ENCODE measurements around the gene MGMT.

MGMT gene

DNA sequence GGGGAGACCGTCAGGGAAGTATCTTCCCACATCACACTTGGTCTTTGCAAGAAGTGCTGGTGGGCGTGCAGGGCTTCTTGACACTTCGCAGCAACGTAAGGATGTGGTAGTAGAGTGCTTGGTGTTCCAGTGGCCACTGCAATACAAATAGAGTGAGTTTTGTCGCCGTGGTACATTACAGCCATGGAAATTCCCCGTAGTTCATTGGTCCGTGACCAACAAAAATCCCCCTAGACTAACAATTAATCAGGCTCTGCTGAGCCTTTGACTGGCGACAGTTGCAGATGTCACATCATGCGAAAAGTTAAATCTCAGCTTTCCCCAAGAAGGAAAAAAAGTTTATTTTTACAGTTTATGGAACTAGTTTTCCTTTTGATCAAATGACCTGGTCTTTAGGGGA, 134.7 kb downstream of the MGMT start:
- no peak for DNase-seq

DNA sequence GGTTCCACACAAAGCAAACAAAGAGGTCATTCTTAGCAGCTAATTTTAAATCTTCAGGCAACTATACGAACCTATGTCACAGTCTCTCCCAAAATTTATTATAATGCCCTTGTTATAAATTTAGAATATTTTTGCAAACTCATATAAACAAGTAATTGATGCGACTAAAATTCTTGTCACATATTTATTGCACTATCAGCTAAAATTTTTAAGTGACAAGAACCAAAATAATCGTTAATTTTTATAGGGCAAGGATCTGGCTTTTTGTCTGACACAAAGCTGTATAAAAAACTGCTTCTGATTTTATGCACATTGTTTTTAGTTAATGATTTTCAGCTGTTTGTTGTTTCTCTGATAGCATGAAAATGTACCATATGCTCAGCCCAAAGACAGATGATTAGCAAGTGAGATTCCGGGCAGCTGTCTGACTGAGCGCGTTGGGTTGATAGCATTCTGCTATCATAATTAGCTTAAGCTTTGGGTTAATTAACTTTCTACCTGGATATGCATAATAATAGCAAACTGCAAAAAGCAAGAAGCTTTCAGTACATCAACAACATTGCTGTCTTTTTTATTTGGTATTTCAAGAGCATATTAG, 136.0 kb downstream of the MGMT start:
- no peak for DNase-seq

DNA sequence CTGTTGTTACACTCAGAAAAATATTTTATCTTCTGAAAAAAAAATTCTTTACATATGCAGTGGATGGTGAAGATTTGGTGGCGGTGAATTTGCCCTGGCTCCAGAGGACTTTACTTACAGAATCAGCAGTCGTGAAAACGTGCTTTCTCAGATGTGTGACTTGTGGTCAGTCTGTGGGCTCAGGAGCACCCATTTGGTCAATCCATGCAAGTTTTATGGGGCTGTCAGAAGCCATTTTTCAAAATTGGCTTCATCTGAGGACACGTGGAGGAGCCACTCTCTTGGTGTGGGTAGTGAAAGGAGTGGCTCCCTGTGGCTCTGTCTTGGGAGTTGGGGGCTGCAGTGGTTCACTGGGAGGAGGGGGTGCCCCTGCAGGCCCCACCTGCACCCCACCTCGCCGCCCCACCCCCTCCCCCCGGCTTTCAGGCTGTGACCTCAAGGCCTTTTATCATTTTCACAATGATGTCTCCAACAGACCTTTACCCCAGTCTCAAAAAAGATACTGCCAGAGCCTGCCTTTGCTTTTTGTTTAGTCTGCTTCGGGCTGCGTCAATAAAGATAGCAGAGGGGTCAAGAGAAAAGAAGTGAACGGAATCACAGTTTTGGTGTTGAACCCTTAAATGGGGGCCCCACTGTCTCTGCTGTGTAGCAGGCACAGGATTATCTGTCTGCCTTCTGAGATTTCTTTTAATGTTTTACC, 137.4 kb downstream of the MGMT start:
- DNase-seq = no peak

DNA sequence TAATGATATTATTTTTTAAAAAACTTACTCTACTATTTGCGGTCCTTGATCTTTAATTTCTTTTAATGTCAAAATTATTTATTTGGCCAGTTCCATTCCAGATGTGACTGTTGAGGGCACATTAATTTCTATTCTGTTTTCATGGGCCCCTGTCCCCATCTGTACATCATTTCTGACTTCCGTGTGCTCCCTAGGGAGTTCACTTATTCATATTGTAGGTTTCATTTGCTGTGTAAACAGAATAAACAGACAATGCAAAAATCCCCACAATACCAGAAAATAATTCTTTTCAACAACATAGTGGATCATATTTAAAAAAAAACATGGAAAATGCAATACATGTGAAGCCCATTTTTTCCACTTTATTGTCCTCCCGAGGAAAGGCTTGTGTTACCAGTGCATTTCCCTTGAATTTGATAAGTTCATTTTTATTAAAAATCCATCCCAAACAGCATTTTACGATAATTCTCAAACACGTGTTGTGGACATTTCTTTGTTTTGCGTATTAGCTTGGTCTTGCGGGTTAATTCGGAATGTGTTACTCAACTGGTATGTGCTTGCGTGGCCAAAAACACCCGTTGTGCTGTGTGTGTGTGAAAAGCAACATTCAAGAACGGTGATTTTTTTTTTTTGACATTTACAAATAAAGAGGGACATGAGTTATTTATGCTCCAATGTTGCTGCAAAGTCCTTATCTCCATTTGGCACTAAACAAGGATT, 138.4 kb downstream of the MGMT start:
- DNase-seq = no peak

DNA sequence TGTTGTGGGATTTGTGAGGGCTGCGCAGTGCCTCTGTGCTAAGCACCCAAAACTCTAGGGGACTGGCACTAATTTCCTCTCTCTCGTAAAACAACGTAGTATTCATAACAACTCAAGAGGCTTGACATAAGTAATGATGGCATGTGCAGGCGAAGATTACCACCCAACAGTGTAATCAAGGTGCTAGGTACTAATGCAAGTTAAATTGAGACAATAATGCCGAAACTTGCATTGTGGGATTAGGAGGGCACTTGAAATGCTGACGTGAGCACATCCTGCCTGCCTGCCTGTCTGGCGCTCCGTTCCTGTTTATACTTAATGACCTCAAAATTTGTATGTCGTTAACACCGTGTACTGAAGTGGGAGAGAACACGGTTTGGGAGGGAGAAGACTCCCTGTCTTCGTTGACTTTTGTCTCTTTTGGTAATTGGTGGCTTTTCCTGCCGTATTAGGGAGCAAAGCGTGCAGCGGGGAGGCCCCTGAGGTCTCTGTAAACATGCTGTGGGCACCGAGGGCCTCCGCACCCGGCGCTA, 139.0 kb downstream of the MGMT start:
- no peak for DNase-seq

DNA sequence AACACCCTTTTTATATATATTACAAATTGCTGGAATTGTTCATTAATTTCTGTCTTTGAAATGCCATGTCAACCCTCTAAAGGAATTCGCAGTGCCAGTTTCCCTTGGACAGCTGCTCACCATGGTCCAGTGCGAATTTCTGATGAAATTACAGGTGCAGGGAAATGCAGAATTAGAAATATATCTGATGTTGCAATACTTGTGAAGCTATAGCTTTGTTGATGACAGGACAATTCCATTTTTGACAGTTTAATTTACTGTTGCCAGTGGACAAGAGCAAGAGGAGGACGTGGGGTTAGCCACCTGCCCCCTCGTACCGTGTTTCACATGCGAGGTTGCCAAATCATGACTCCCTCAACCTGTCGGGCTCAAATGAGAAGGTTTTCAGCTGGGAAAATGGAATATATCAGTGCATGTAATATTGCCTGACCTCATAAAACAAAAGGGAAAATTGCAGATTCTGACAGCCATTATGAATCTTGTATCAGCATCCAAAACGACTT, 140.6 kb downstream of the MGMT start:
- no peak for DNase-seq

DNA sequence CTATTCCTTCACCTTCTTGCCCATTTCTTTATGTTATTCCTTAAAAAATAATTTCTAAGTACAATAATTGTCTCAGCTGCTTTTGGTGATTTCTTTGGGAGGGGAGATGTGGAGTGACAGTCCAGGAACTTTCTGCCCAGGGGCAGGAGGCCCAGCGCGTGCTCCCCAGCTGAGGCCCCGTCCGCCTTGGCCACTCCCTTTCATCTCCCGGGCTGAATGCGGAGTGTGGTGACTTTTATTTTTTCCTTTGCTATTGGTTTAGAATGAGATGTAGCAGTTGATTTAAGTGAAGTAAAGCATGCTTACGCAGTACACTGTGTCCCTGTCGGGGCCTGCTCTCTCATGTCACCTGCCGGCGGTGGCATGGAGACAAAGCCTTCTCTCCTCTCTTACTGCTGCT, 141.6 kb downstream of the MGMT start:
- no peak for DNase-seq

DNA sequence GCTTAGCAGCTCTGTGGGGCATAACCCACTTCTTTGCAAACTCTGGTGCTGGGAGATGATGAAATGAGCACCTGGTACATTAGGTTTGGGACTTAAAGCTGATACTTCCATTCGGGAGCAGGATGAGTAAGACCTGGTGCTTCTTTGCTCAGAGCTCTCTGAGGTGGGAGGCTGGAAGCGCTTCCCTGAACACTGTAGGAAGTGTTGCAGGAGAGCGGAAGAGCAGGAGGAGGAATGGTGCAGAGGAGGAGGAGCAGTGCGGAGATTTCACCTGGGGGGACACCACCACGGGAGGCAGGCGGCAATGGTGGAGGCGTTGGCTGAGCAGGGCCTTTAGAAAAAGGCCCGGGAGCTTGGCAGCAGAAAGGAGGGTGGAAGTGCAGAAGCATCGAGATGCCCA, 142.5 kb downstream of the MGMT start:
- DNase-seq = no peak

DNA sequence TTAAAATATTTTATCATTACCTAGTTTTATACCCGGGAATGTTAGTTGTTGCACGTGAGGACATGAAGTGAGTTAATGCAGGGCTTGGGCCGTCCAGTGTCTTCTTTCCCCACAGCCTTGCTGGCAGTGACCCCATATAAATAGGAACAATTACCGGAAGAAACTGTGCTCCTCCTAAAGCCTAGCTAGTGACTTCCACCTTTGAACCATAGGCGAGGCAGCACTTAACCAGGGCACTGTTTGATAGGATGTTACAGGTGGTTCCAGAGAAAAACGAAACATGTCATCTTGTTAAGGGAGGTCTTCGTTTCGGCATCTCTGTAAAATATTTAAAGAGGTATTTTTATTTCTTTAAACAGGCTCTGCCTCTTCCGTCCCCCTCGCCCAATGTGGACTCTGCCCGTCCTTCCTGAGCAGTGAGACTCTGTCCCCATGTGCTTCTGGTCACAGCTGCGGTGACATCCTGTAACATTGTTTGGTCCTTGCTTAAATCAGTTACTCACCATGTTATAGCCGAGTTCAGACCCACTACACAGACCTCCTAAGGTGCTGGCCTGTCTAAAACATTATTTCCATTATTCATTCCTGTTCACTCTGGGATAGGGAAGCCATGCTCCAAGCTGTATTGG, 145.6 kb downstream of the MGMT start:
- no peak for DNase-seq

DNA sequence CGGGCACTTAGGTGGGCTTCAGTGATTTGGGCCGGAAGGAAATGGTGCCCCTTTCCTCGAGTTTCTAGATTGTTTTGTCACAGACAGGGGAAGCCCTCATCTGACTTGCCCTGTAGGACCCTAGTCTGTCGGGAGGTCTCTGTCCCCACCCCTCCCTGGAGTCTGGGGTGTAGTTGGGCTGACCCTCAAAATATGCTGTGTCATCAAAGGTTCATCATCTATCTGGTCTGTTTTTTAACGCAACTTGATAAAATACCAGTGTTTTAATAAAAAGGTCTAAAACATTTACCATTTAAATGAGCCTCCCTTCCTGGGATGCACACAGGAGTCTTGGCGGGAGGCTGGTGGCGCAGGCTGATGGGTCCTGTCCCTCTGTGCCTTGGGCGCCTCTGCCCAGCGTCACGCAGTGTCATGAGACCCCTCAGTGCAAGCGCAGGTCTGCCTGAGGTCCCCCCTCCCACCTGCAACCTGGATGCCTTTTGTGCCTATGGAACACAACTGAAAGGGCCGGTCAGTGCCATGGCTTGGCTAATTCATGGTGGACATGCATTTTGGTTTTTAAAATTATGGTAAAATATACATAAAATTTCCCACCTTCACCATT, 146.4 kb downstream of the MGMT start:
- DNase-seq = no peak

DNA sequence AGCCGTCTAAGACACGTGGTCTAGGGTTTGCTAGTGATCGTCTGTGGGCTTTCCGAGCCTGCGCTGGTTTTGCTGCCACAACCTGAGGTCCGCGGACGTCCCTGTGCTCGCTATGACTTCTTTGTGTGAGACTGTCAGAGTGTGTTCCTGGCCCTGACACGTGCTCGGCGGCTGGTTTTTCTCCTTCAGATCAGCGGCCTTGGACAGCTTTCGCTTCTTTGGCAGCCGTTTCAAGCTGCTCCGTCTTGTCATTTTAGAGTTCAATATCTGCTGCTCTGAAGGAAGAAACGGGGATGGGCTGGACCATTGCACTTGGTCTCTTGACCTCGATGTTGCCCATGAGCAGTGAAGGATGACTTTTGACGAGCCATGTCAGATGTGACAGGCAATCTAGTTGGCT, 147.3 kb downstream of the MGMT start:
- no peak for DNase-seq

DNA sequence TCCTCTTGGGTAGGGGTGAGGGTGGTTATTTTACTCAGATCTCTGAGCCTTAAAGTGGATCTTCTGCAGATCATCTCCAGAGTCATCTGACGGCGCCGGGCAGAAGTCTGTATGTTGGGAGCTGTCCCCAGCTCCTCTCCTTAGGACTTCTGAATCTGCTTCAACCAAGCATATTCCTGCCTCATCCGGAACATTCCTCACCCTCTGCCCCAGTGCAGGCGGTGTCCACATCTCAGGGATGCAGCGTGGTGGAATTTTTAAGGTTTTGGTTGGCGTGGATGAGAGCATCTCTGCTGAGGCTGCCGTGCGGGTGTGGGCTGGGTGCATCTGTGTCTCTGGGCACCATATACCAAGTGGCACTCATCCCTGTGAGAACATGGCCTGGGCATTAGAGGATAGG, 148.3 kb downstream of the MGMT start:
- no peak for DNase-seq

DNA sequence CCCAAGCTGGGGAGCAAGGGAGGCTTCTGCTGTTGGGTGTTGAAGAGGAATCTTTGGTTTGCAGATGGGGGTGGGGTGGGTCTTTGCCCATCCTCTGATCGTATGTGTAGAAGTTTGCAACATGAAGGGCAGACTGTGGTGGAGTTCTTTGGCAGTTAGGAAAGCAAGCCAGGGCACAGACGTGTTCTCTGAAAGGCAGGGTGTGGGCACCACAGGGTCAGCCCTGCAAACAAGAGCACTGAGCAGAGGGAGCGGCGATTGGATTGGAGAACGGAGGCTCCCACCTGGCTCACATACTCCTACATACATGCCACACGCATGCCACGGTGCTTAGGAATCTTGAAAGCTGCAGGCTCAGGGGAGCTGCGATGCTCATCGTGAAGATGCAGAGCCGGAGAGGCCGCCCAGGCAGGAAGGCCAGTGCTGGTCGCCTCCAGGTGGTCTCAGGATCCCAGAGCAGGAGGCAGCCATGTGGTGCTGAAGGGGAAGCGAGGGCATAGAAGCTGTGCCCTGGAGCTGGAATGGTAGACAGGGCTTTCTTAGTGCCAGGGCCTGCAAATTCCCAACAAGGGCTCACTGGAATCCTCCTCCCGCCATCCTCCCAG, 149.0 kb downstream of the MGMT start:
- no peak for DNase-seq

DNA sequence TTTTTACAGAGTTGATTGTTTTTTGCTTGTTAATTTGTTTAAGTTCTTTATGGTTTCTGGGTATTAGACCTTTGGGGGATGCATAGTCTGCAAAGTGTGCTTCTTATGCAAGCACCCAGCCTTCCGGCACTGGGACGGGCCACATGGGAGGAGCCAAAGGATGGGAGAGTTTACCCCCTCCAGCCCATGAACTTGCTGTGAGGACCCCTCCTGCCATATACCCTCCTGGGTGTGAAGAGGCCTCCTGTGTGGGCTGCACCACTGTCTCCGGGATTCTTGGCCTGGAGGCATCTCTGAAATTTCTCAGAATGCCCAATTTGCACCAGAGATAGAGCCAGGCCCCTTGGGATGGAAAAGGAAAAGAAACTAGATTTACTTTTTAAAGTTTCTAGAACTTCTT, 150.7 kb downstream of the MGMT start:
- DNase-seq = no peak

DNA sequence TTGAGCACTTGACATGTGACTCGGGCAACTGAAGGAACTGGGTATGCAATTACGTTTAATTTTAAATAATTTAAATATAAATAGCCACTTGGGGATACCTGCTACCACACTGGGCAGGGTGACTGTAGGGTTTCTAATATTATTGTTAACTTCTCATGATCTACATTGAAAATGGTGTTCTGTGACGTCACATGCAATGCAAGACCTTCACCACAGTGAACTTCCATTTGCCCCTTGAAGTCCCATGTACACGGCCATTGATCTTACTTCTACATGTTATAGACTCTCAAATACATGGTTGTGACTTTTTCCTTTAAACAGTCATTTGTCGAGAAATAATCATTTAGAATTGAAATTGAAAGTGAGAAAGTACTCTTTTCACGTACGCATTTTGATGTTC, 154.0 kb downstream of the MGMT start:
- no peak for DNase-seq

DNA sequence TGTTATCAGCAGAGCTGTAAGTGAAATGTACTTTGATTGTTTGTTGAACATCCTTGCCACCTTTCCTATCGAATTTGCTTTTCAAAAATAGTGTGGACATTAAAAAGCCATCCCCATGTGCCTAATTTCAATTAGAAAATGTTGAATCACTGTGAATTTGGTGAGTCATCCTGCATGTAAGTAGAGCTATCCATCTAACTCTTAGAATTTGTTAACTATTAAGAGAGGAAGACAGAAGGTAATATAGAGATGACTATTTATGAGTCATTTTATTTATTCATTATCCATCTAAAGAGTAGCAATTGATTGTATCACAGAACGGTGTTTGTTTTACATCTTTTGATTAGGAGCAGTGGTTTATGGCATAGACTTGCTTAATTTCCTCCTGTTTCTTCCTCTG, 154.7 kb downstream of the MGMT start:
- DNase-seq = no peak

DNA sequence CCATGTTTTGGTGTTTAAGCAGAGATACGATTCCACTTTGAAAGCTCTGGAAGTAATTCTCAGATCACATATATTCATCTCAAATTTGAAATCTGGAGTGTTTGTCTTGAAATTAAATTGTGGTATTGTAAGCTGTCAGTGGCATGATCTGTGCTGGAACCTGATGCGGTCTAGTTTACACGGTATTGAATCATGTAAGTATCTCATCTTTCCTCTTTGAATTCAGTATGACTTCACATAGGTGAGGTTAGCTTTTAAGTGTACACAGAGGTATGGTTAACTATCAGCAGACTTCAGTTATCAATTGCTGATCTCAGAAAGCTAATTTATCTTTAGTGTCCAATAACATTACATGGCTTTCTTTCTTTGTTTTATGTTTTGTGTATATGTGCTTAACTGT, 155.2 kb downstream of the MGMT start:
- DNase-seq = no peak

DNA sequence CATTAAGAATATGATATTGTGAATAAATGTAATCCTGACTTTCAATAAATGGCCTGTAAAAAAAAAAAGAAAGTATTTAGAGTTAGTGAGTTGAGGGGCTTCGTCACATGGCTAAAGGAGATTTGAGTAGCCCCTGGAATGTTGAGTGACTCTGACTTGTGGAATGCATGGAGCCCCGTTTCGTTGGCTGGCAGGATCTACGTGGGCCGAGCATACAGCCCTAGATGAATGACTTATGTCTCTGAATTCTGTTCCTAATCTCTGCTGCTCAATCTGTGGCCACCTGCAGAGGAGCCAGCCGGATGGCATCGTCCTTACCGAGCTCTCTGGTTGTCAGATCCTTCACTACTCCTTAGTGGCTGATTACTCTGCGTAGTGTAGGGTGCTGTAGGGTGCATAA, 155.7 kb downstream of the MGMT start:
- no peak for DNase-seq

DNA sequence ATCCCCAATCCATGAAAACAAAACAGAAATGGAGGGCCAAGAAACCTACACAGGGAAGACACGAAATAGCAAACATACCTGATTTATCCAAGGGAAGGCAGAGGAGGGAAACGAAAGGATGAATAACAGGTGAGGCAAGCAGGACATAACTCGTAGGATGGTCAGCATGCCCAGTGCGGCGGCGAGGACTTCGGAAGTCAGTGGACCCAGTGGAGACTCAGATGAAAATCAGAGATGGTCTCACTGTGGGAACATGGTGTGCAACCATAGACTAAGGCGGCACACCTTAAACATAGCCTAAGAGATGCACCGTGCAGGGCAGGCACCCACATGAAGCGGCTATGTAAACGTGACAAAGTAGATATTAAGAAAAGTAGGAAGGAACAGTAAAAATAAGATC, 157.5 kb downstream of the MGMT start:
- DNase-seq = no peak

DNA sequence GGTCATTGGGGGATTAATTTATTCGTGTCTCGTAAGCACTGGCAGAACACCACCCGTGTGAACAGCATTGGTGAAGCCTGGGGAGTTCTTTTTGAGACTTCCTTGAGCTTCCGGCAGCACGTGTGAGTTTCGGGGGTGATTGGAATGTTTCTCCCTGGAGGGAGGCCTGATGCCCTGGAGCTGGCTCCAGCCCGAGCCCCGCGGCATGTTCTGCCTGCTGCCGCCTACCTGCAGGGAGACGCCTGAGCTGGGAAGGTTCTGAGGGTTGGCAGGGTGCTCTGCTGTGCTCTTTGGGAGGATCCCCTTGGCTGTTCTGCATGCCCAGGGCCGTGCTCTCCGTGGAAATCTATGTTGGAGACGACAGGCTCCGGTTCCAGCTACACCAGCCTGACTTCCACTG, 159.3 kb downstream of the MGMT start:
- DNase-seq = no peak

DNA sequence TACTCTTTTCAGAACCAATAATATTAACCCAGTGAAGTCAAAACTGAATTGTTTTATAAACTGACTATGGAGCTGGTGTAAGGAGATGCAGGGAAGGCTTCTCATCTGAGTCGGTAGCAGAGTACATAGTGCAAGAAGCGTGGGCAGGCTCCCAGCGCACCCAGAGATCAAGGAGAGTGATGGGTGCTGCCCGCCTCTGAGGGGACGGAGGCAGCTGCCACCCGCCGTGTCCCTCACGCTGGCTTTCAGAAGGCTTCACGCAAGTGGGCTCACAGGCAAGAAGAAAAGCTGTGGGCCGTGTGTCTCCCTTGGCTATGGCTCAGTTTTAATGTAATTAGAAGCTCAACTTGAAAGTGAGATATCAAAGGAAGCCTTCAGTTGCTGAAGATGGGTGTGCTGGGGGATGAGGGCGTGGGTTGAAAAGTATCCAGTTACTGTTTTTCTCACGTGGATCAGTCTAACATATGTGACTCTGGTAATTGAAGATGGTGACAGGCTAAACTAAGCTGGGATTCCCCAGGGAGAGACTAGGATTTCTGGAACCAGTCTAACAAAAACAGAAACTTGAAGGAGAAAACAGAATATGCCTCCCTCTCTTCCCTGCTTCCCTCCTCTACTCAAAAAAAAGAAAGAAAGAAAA, 159.9 kb downstream of the MGMT start:
- DNase-seq = no peak

DNA sequence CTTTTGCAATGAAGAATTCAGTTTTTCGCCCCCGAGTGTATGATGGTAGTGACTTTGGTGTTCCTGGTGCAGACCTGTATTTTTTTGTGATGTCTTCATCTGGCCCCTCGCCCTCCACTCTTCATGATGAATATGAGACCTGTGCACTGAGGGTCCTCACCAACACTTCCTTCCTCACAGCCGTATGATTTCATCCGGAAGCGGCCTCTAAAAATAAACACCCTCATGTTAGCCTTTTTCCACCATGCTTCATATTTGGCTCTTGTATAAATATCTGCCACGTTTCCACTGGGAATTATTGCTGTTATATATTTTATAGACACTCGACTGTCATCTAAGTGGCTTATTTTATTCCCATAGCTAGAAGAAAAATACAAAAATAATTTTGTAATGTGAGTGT, 160.4 kb downstream of the MGMT start:
- DNase-seq = no peak
